GM18508 (cell line): ENCODE measurements around the gene XYLB.
A peak's percentile ranks its signal among the peaks of the same experiment; 100 is the strongest.
"Not testable (repeated sequence)": the region's sequence is repeated elsewhere in the genome, so short reads cannot be mapped to it uniquely, and the experiment has no call there.

Source experiments
- ATAC-seq: cut with Tn5 transposase; IDR thresholded peaks from one replicate; pipeline ENCODE4 v1.9.1; 2021; ENCODE audit warnings: moderate number of reproducible peaks; ENCODE audit not compliant: insufficient read depth, unreplicated experiment

XYLB gene

GRCh38 chr3:38318766-38319671 lies 27.6 kb upstream of the XYLB start:
- no peak for ATAC-seq

- ATAC-seq, result not testable (repeated sequence)
Observed at GRCh38 chr3:38320638-38321037, 25.9 kb upstream of the XYLB start.

GRCh38 chr3:38323060-38323459 lies 23.5 kb upstream of the XYLB start:
- ATAC-seq, result no peak

- no peak for ATAC-seq
Observed at GRCh38 chr3:38325256-38325655, 21.3 kb upstream of the XYLB start.

GRCh38 chr3:38327335-38328009 lies 19.1 kb upstream of the XYLB start:
- ATAC-seq, result no peak

- no peak for ATAC-seq
Observed at GRCh38 chr3:38331257-38332022, 15.1 kb upstream of the XYLB start.

- no peak for ATAC-seq
Observed at GRCh38 chr3:38332201-38332600, 14.4 kb upstream of the XYLB start.

GRCh38 chr3:38334142-38335055 lies 12.2 kb upstream of the XYLB start:
- ATAC-seq, result no peak

- no peak for ATAC-seq
Observed at GRCh38 chr3:38335263-38335662, 11.3 kb upstream of the XYLB start.

GRCh38 chr3:38337703-38338102 lies 8.9 kb upstream of the XYLB start:
- no peak for ATAC-seq

GRCh38 chr3:38343797-38344594 lies 2.6 kb upstream of the XYLB start:
- no peak for ATAC-seq

GRCh38 chr3:38345879-38346586 lies 552 bp upstream of the XYLB start:
- peak; percentile 10 for ATAC-seq

GRCh38 chr3:38347421-38348200 lies 1.0 kb downstream of the XYLB start:
- ATAC-seq, result no peak

- no peak for ATAC-seq
Observed at GRCh38 chr3:38348903-38349302, 2.3 kb downstream of the XYLB start.

GRCh38 chr3:38349684-38350359 lies 3.2 kb downstream of the XYLB start:
- ATAC-seq, result no peak

- ATAC-seq, result no peak
Observed at GRCh38 chr3:38353151-38353550, 6.6 kb downstream of the XYLB start.
